GM20431 (cell line): ENCODE measurements around the gene EIF2A.

Experiments
- in situ Hi-C: fragments of 300-500 bp; cut with MseI, MboI; formaldehyde crosslinking; loops from one replicate; pipeline ENCODE4 v1.15.0; 2020; ENCODE audit warnings: low sequenced_read_pairs; ENCODE audit not compliant: unreplicated experiment

EIF2A gene

GRCh38 chr3:150540297-150540696, 6.3 kb upstream of the EIF2A start:
- in situ Hi-C loops = loop anchor here (25.0 kb wide), 1 partner anchor 322 kb away; no protein-coding TSS in a partner anchor

GRCh38 chr3:150540991-150541390, 5.6 kb upstream of the EIF2A start:
- in situ Hi-C loops = loop anchor here (25.0 kb wide), 1 partner anchor 321 kb away; no protein-coding TSS in a partner anchor

- in situ Hi-C loops = loop anchor here (25.0 kb wide), 1 partner anchor 319 kb away; no protein-coding TSS in a partner anchor
These were observed 3.5 kb upstream of the EIF2A start for GRCh38 chr3:150543128-150543527.

GRCh38 chr3:150543531-150543930, 3.1 kb upstream of the EIF2A start:
- in situ Hi-C loops = loop anchor here (25.0 kb wide), 1 partner anchor 319 kb away; no protein-coding TSS in a partner anchor

GRCh38 chr3:150544041-150544440, 2.5 kb upstream of the EIF2A start:
- in situ Hi-C loops = loop anchor here (25.0 kb wide), 1 partner anchor 318 kb away; no protein-coding TSS in a partner anchor

GRCh38 chr3:150544726-150545125, 1.9 kb upstream of the EIF2A start:
- in situ Hi-C loops = loop anchor here (25.0 kb wide), 1 partner anchor 318 kb away; no protein-coding TSS in a partner anchor

GRCh38 chr3:150545419-150546225, 965 bp upstream of the EIF2A start:
- in situ Hi-C loops = loop anchor here (25.0 kb wide), 1 partner anchor 317 kb away; no protein-coding TSS in a partner anchor

- in situ Hi-C loops = loop anchor here (25.0 kb wide), 1 partner anchor 315 kb away; no protein-coding TSS in a partner anchor
These were observed 606 bp downstream of the EIF2A start for GRCh38 chr3:150547045-150547741.

GRCh38 chr3:150555859-150556436, 9.4 kb downstream of the EIF2A start:
- in situ Hi-C loops = no loop called here

GRCh38 chr3:150556792-150557191, 10.2 kb downstream of the EIF2A start:
- in situ Hi-C loops = no loop called here

GRCh38 chr3:150557725-150558124, 11.1 kb downstream of the EIF2A start:
- in situ Hi-C loops = no loop called here

- in situ Hi-C loops = no loop called here
These were observed 17.7 kb downstream of the EIF2A start for GRCh38 chr3:150564243-150564642.

GRCh38 chr3:150567328-150567727, 20.7 kb downstream of the EIF2A start:
- in situ Hi-C loops = no loop called here

- in situ Hi-C loops = no loop called here
These were observed 31.3 kb downstream of the EIF2A start for GRCh38 chr3:150577855-150578254.

- in situ Hi-C loops = no loop called here
These were observed 34.6 kb downstream of the EIF2A start for GRCh38 chr3:150581174-150581573.

- in situ Hi-C loops = no loop called here
These were observed 36.0 kb downstream of the EIF2A start for GRCh38 chr3:150582620-150583019.

GRCh38 chr3:150583028-150583427, 36.4 kb downstream of the EIF2A start:
- in situ Hi-C loops = no loop called here

- in situ Hi-C loops = no loop called here
These were observed 41.6 kb downstream of the EIF2A start for GRCh38 chr3:150588027-150588830.

- in situ Hi-C loops = no loop called here
These were observed 43.2 kb downstream of the EIF2A start for GRCh38 chr3:150589759-150590158.

- in situ Hi-C loops = no loop called here
These were observed 47.6 kb downstream of the EIF2A start for GRCh38 chr3:150594150-150594549.
